Measurements from ENCODE around the gene HAGHL.

HAGHL gene

DNA sequence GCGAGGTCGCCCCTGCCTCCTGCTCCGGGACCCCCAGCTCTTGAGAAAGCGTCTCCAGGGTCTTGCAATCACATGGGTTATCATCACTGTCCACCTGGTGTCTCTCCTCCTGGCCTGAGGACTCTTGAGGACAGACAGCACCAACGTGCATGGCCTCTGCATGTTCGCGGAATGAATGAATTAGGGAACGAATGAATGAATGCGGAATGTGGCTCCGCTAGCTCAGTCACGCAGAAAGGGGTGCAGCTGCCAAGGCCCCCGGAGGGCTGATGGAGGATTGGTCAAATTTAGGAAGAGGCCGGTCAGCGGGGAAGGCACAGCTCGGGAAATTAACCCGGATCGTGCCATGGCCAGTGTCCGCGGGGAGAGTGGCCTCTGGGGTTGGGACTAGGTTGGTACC lies 24.6 kb upstream of the HAGHL start:
- H3K36me3 ChIP-seq (replicated peaks), result no peaks in the 10 kb centered on the region
- TF ChIP-seq, protein P1, sequence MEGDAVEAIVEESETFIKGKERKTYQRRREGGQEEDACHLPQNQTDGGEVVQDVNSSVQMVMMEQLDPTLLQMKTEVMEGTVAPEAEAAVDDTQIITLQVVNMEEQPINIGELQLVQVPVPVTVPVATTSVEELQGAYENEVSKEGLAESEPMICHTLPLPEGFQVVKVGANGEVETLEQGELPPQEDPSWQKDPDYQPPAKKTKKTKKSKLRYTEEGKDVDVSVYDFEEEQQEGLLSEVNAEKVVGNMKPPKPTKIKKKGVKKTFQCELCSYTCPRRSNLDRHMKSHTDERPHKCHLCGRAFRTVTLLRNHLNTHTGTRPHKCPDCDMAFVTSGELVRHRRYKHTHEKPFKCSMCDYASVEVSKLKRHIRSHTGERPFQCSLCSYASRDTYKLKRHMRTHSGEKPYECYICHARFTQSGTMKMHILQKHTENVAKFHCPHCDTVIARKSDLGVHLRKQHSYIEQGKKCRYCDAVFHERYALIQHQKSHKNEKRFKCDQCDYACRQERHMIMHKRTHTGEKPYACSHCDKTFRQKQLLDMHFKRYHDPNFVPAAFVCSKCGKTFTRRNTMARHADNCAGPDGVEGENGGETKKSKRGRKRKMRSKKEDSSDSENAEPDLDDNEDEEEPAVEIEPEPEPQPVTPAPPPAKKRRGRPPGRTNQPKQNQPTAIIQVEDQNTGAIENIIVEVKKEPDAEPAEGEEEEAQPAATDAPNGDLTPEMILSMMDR (IDR thresholded peaks at IDR 0.05; ENCODE audit: low read depth, low read length, missing control alignments), result no peak
- in situ Hi-C loops (cut with HindIII; ENCODE audit: low pct_ligation_motif_present, low sequenced_read_pairs), result loop anchor here (25.0 kb wide), 1 partner anchor 285 kb away; the partner anchor contains the start of gene SOX8
- peaks cover 71% of the 10 kb centered on the region for H3K27me3 ChIP-seq (replicated peaks)
- no peak for DNase-seq
- H3K4me3 ChIP-seq (ENCODE audit: low read depth, low read length), result no peak overlapping the region
- no peak overlapping the region for H3K27ac ChIP-seq

DNA sequence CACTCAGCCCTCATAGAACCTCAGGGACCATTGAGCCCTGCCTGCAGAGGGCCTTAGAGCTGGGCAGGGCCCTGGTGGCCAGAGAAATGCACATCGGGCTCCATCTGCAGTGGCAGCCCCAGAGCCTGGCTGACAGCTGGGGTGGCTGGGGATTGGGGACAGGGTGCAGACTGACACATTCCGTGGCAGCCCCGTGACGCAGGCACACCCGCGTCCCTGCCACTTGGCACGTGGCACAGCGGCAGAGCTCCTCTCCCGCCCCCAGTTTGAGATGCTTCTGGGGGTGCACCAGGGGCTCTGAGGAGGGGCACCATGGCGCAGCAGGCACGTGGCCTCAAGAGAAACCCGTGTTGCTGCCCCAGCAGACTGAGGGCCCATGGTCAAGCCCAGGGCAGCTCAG lies 23.5 kb upstream of the HAGHL start:
- Histone ChIP-seq H3K4me3 (ENCODE audit: low read depth, low read length) (no peak overlapping the region), H3K27me3 (replicated peaks) (peaks cover 76% of the 10 kb centered on the region)

DNA sequence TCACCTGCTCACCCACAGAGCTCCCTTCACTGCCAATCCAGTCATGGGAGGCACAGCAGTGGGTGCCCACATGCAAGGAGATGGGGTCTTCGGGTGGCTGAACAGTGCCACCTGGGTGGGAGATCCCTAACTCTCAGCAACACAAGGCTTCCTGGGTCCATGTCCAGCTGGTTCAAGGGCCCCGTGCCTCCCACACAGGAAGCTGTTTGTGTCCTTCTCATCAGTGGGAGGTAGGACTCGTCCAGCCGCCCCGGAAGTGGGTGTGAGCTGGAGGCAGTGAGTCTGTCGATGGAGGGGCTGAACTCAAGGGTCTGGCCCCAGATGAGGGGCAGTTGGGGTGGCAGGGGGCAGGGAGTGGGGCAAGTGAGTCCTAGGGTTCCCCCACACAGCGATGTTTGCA lies 22.9 kb upstream of the HAGHL start:
- peaks cover 76% of the 10 kb centered on the region for H3K27me3 ChIP-seq (replicated peaks)
- H3K36me3 ChIP-seq (replicated peaks), result no peaks in the 10 kb centered on the region
- H3K27ac ChIP-seq, result no peak overlapping the region
- in situ Hi-C loops (cut with HindIII; ENCODE audit: low pct_ligation_motif_present, low sequenced_read_pairs), result loop anchor here (25.0 kb wide), 1 partner anchor 283 kb away; the partner anchor contains the start of gene SOX8
- TF ChIP-seq, protein P1 (IDR thresholded peaks at IDR 0.05; ENCODE audit: low read depth, low read length, missing control alignments), result no peak
- no peak for DNase-seq
- no peak overlapping the region for H3K4me3 ChIP-seq (ENCODE audit: low read depth, low read length)

More for the DNA sequence above, 23.5 kb upstream of the HAGHL start:
- no peak for DNase-seq
- TF ChIP-seq, protein P1 (IDR thresholded peaks at IDR 0.05; ENCODE audit: low read depth, low read length, missing control alignments), result no peak
- Histone ChIP-seq H3K27ac (no peak overlapping the region), H3K36me3 (replicated peaks) (no peaks in the 10 kb centered on the region)
- in situ Hi-C loops (cut with HindIII; ENCODE audit: low pct_ligation_motif_present, low sequenced_read_pairs), result loop anchor here (25.0 kb wide), 1 partner anchor 284 kb away; the partner anchor contains the start of gene SOX8

DNA sequence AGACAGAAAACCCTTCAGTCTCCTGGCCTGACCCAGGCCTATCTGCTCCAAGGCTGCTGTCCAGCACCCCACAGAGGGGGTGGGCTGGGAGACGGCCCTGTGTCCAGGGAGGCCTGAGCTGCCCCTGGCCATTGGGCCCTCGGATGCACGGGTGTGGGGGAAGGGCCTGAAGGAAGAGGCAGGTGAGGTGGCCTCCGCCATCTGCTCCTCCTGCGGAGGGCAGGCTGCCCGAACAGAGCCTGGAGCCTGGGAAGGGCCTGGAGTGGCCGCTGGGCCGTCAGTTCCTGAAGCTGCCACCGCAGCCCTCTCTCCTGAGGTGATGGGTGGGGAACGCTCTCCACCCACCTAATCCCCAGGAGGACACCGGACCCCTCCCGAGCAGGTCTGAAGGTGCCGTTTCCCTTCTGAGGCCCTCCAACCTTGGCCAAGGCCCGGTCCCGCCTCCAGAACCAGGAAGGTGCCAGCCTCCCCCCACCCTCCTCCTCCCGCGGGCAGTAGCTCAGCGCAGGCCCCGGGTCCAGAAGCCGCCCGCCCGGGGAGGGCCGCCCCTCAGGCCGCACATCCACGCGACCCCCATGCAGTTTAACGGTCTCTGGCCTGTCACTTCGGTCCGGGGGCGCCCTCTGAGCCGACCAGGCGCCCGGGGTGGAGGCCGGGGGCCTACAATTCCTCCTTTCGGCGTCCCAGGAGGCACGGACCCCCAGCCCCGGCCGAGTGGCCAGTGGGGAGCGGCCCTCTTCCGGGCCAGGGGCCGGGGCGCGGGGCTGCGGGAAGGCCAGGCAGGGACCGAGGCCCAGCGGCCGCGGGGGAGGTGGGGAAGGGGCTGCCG lies 22.1 kb upstream of the HAGHL start:
- Histone ChIP-seq H3K36me3 (replicated peaks) (no peaks in the 10 kb centered on the region), H3K4me3 (ENCODE audit: low read depth, low read length) (no peak overlapping the region), H3K27me3 (replicated peaks) (peaks cover 75% of the 10 kb centered on the region), H3K27ac (no peak overlapping the region)
- no peak for DNase-seq
- TF ChIP-seq, protein P1 (IDR thresholded peaks at IDR 0.05; ENCODE audit: low read depth, low read length, missing control alignments), result no peak
- in situ Hi-C loops (cut with HindIII; ENCODE audit: low pct_ligation_motif_present, low sequenced_read_pairs), result loop anchor here (25.0 kb wide), 1 partner anchor 283 kb away; the partner anchor contains the start of gene SOX8

DNA sequence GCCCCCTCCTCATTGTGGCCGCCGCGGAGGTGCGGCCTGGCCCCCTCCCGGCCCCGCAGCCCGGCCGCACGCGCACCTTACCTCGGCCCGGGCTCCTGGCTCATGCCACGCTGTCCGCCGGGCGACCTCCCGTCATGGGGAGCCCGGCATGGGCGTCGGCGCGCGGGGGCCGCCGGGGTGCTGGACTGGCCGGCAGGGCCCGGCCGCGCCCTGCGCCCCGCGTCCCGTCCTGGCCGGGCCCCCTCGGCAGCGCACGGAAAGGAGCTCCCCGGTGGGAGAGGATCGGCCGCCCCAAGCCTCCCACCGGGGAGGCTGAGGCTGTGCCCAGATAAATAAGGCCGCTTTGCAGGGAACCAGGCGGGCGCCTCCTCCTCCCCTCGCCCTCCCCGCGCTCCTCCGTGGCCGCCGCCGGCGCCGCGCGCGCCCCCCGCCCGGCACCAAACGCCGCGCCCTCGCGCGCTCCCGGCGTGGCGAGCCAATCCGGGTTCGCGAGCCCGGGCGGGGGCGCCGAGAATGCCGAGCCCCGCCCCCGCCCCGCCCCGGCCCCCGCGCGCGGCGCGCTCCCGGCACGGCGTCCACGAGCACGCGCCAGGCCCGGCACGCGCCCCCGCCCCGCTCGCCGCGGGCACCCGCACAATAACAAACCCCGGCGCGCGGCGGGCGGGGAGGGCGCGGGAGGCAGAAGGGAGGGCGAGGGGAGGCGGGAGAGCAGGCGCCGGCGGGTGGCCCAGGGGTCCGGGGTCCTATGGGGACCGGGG lies 21.3 kb upstream of the HAGHL start, which contains the start of gene FBXL16:
FBXL16 (minus strand) TSS at position 371 of the 758 bp plus-strand sequence. CDS start 8,396 bp downstream, outside the sequence.
- no peak within 1 kb of the TSS for H3K4me3 ChIP-seq (ENCODE audit: low read depth, low read length)
- in situ Hi-C loops (cut with HindIII; ENCODE audit: low pct_ligation_motif_present, low sequenced_read_pairs), result loop anchor here (25.0 kb wide), 1 partner anchor 282 kb away; the partner anchor contains the start of gene SOX8
- H3K36me3 ChIP-seq (replicated peaks), result no peaks in the 10 kb centered on the region

More for the DNA sequence above, 21.3 kb upstream of the HAGHL start, which contains the start of gene FBXL16:
- Histone ChIP-seq H3K27me3 (replicated peaks) (peaks cover 67% of the 10 kb centered on the region), H3K27ac (no peak within 1 kb of the TSS)
- no peak for DNase-seq
- TF ChIP-seq, protein P1 (IDR thresholded peaks at IDR 0.05; ENCODE audit: low read depth, low read length, missing control alignments), result no peak

All from brain microvascular endothelial cell (primary cell).